Osteocyte (in vitro differentiated cells): ENCODE data around the gene FOXN1. TPM values are rescaled to one million over a fixed set of nuclear protein-coding genes. Genes with fewer than 3 reads are reported as not detected.

Source experiments
- DNase-seq: peaks from one replicate; pipeline ENCODE4 v3.0.0; 2021; ENCODE audit warnings: mixed read lengths; ENCODE audit not compliant: unreplicated experiment; ENCODE audit errors: extremely low spot score
- H3K27ac Mint-ChIP-seq: one replicate; pipeline ENCODE4 v1.8.0; 2021; ENCODE audit warnings: mild to moderate bottlenecking, mixed read lengths; ENCODE audit not compliant: unreplicated experiment
- H3K27me3 Mint-ChIP-seq: one replicate; pipeline ENCODE4 v1.8.0; 2021; ENCODE audit warnings: mixed read lengths; ENCODE audit not compliant: unreplicated experiment
- H3K36me3 Mint-ChIP-seq: one replicate; pipeline ENCODE4 v1.8.0; 2021; ENCODE audit warnings: mixed read lengths; ENCODE audit not compliant: unreplicated experiment
- H3K4me1 Mint-ChIP-seq: one replicate; pipeline ENCODE4 v1.8.0; 2021; ENCODE audit warnings: mixed read lengths; ENCODE audit not compliant: unreplicated experiment
- H3K4me3 Mint-ChIP-seq: one replicate; pipeline ENCODE4 v1.8.0; 2021; ENCODE audit warnings: mild to moderate bottlenecking, moderate library complexity, mixed read lengths; ENCODE audit not compliant: unreplicated experiment
- H3K9me3 Mint-ChIP-seq: one replicate; pipeline ENCODE4 v1.8.0; 2021; ENCODE audit warnings: mixed read lengths; ENCODE audit not compliant: unreplicated experiment
- CTCF ChIP-seq: fragments of 200-600 bp; sonication (generic); IDR thresholded peaks from 2 replicates; pipeline ENCODE4 v1.5.0; 2021; ENCODE audit warnings: antibody characterized with exemption, mild to moderate bottlenecking, moderate library complexity
- total RNA-seq: library from RNA; stranded (reverse); gene quantifications from 2 replicates; pipeline ENCODE4 v1.2.1, GENCODE V29; 2021

FOXN1 gene
- total RNA-seq, 1 donor from 2014 or later = not detected

- no peaks in the 10 kb centered on the region for H3K36me3 Mint-ChIP-seq
- no peaks in the 10 kb centered on the region for H3K9me3 Mint-ChIP-seq
- no peak for DNase-seq
- H3K27me3 Mint-ChIP-seq = no peaks in the 10 kb centered on the region
- peaks cover 40% of the 10 kb centered on the region for H3K4me1 Mint-ChIP-seq
- no peak overlapping the region for H3K4me3 Mint-ChIP-seq
- H3K27ac Mint-ChIP-seq = no peak overlapping the region
- TF ChIP-seq CTCF = no peak
These were observed 22.9 kb downstream of the FOXN1 start for GRCh38 chr17:28529013-28529400.

GRCh38 chr17:28530250-28530649 is 24.1 kb downstream of the FOXN1 start:
- no peaks in the 10 kb centered on the region for H3K27me3 Mint-ChIP-seq
- H3K27ac Mint-ChIP-seq = no peak overlapping the region
- peaks cover 31% of the 10 kb centered on the region for H3K4me1 Mint-ChIP-seq
- no peak overlapping the region for H3K4me3 Mint-ChIP-seq
- H3K9me3 Mint-ChIP-seq = no peaks in the 10 kb centered on the region
- DNase-seq = no peak
- no peak for TF ChIP-seq CTCF
- no peaks in the 10 kb centered on the region for H3K36me3 Mint-ChIP-seq

GRCh38 chr17:28530926-28531325 is 24.8 kb downstream of the FOXN1 start:
- Mint-ChIP-seq H3K36me3 (no peaks in the 10 kb centered on the region), H3K27me3 (no peaks in the 10 kb centered on the region), H3K9me3 (no peaks in the 10 kb centered on the region), H3K27ac (no peak overlapping the region), H3K4me1 (peaks cover 24% of the 10 kb centered on the region), H3K4me3 (no peak overlapping the region)
- TF ChIP-seq CTCF = no peak
- no peak for DNase-seq

GRCh38 chr17:28532050-28532960 is 26.2 kb downstream of the FOXN1 start:
- no peaks in the 10 kb centered on the region for H3K36me3 Mint-ChIP-seq
- TF ChIP-seq CTCF = no peak
- peaks cover 12% of the 10 kb centered on the region for H3K4me1 Mint-ChIP-seq
- no peak overlapping the region for H3K27ac Mint-ChIP-seq
- no peak for DNase-seq
- H3K27me3 Mint-ChIP-seq = no peaks in the 10 kb centered on the region
- no peaks in the 10 kb centered on the region for H3K9me3 Mint-ChIP-seq
- H3K4me3 Mint-ChIP-seq = no peak overlapping the region

GRCh38 chr17:28533091-28533807 is 27.1 kb downstream of the FOXN1 start:
- Mint-ChIP-seq H3K9me3 (no peaks in the 10 kb centered on the region), H3K4me1 (peaks cover 11% of the 10 kb centered on the region), H3K27ac (no peak overlapping the region), H3K27me3 (peaks cover 2% of the 10 kb centered on the region), H3K4me3 (no peak overlapping the region), H3K36me3 (no peaks in the 10 kb centered on the region)
- DNase-seq = no peak
- TF ChIP-seq CTCF = no peak
